Measurements from ENCODE around the gene CEP83.
"Not testable (repeated sequence)": the region's sequence is repeated elsewhere in the genome, so short reads cannot be mapped to it uniquely, and the experiment has no call there.

The CEP83 gene, protein sequence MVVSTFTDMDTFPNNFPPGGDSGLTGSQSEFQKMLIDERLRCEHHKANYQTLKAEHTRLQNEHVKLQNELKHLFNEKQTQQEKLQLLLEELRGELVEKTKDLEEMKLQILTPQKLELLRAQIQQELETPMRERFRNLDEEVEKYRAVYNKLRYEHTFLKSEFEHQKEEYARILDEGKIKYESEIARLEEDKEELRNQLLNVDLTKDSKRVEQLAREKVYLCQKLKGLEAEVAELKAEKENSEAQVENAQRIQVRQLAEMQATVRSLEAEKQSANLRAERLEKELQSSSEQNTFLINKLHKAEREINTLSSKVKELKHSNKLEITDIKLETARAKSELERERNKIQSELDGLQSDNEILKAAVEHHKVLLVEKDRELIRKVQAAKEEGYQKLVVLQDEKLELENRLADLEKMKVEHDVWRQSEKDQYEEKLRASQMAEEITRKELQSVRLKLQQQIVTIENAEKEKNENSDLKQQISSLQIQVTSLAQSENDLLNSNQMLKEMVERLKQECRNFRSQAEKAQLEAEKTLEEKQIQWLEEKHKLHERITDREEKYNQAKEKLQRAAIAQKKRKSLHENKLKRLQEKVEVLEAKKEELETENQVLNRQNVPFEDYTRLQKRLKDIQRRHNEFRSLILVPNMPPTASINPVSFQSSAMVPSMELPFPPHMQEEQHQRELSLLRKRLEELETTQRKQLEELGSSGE

DNA sequence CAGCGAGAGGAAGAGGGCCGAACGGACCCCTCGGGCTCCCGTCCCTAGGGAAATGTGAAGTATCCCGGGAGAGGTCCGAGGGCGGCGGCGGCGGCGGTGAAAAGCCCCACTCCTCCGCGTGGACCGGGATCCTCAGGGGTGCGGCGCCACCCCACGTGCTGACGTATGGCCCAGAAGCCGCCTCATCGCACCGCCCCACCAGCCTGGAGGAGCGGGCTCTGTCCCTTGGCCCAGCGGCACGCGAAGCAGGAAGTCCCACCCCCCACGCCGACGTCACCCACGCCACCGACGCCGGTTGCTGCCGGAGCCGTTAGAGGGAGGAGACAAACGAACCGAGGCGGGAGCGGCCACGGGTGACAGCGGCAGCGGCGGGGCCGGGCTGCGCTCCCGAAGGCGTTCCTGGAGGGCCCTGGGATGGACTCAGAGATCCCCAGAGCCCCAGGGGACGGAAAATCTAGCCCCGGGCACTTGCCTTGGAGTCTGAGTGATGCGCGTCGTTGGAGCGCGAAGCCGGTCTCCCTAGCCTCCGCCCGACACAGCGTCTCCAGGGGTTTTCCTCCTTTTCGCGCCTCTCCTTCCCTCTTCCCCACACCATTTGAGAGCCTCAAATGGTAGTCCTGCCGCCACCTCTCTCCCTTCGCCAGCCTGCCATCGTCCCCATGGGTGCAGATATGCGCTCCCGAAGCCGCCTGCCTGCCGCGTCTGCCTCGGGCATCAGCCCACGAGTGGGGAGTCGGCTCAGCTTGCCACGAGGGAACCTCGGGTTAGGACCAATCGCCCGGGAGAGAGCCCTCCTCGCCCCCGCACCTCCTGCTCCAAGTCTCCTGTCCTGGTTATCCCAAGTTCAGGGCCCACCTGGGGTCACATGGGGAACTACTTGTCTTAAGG, at the start of gene CEP83:
TSS of gene CEP83 (minus strand) at position 140 of the 888 bp plus-strand sequence. CDS start 47,377 bp downstream, outside the sequence.
- peak; percentile 93 to 98 (median 95) for DNase-seq

DNA sequence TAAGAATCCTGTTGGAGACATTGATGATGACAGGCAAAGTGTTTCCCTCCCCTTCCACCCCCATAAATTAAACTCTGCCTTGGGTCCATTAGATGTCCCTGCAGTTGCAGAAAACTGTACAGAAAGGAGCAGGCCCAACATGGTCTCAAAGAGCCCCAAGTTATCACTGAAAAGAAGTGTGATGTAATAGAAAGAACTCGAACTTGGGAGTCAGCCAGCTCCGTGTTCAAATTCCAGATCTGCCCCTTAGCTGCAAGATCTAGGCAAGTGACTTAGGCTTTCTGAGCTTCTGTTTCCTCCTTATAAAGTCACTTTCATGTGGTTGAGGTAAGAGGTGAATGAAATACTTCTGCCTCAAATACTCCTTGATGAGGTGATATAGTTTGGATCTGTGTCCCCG, 49.6 kb upstream of the CEP83 start:
- no peak for DNase-seq

DNA sequence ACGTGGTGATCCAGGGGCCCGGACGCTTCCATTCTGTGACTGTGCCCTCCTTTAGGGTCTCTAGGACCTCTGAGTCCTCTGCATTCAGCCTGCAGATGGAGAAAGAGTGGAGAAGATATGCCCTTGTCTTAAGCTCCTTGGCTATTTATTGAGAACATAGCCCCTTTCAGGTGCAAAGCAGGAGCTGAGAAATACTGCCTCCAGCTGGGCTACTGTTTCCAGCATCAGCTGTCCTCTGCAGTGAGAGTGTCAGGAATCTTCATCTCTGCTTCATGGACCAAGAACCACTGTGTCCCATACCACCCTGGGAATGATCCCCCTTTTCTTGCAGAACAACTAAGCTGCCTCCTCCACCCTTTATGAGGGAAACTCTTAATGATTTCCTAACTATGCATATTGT, 47.8 kb upstream of the CEP83 start:
- no peak for DNase-seq

DNA sequence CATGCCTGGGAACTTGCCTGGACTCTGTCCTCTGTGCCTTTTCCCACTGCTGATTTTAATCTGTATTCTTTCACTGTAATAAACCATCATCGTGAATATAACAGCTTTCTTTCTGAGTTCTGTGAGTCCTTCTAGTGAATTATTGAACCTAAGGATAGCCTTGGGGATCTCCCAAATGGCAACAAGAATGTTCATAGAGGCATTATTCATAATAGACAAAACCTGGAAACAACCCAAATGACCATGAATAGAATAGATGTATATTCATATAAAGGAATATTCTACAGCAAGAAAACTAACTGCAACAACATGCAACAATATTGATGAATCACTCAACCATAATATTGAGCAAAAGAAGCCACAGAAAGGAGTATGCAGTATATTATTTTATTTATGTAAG, 44.7 kb upstream of the CEP83 start:
- no peak for DNase-seq

DNA sequence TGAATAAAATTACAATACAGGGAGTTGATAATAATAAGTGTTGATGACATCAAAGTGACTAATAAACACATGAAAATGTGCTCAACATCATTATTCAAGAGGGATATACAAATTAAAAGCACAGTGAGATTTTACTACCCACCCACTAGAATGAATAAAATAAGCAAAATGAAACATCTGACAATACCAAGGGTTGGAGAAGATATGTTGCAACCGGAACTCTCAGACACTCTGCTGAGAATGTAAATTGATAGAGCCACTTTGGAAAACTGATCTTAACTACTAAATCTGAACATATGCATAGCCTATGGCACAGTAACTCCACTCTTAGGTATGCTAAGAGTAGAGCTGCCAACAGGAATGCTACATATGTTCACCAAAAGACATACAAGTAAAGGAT, 44.0 kb upstream of the CEP83 start:
- no peak for DNase-seq

DNA sequence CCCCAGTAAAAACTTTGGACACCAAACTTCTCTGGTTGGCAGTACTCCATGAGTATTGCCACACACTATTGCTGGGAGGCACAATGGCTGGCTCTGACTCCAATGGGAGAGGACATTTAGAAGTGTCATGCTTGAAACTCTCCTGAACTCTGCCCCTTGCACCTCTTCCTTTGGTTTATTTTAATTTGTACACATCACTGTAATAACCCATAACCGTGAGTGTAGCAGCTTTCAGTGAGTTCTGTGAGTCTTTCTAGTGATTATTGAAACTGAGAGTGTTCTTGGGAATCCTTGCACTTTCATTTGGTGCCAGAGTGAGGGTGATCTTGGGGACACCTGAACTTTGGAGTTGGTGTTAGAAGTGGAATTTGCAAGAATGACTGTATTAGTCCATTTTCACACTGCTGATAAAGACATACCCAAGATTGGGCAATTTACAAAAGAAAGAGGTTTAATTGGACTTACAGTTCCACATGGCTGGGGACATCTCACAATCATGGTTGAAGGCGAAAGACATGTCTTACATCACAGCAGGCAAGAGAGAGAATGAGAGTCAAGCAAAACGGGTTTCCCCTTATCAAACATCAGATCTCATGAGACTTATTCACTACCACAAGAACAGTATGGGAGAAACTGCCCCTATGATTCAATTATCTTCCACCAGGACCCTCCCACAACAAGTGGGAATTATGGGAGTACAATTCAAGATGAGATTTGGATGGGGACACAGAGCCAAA, 41.3 kb upstream of the CEP83 start:
- no peak for DNase-seq

DNA sequence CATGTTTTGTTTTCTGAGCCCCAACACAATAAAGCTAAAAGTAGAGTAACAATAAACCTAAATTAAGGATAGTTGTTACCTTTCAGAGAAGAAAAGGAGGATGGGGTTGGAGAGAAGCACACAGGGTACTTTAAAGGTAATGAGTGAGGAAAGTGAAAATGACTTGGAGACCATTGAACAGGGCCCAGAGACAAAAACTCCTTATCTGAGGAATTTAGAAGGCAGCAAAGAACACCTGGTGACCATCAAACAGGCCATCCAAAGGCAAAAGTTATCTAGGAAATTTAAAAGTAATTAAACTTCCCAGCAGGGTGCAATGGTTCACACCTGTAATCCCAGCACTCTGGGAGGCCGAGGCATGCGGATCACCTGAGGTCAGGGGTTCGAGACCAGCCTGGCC, 39.0 kb upstream of the CEP83 start:
- no peak for DNase-seq

DNA sequence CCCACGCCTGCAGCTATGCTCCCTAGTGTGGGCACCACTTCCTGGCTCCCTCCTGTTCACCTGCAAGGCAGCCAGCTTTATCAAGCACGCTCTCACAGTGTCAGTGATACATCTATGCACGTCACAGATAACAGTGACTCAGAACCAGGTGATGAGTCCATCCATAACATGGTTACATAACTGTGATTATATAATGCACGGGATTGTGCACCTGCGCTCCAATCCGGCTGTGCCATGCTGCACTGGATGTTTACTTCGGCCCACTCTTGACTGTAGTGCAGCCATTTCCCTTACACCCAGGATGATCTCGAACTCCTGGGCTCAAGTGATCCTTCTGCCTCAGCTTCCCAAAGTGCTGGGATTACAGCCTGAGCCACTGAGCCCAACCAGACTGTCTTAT, 38.4 kb upstream of the CEP83 start:
- DNase-seq = no peak

DNA sequence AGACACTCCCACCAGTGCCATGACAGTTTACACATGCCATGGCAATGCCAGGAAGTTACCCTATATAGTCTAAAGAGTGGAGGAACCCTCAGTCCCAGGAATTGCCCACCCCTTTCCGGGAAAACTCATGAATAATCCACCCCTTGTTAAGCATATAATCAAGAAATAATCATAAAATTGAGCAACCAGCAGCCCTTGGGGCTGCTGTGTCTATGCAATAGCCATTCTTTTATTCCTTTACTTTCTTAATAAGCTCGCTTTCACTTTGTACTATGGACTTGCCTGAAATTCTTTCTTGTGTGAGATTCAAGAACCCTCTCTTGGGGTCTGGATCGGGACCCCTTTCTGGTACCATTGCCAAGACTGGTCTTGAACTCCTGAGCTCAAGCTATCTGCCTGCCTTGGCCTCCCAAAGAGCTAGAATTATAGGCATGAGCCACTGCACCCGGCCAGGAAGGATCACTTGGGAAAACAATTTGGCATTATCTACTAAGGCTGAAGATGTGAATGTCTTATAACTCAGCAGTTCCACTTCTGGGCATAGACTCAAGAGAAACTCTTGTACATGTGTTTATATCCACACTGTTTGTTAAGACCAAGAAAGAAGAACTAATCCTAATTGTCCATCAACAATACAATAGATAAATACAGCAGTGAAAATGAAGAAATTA, 35.9 kb upstream of the CEP83 start:
- DNase-seq = no peak

DNA sequence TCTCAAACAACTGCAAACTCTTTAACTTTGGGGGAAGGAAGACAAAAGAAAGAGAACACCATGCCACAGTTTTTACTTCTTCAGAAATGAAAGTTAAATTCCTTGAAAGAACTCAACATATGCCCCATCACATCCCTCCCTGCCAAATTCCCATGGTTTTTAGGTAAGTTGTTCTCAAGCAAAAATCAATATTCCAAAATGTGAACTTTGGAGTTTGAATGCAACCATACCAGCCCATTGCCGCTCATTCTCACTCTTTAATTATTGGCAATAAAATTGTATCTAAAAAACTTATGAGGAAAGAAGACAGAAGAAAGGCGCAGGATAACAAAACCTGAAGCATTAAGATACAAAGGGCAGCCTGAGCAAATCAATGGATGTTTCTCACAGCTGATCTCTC, 31.8 kb upstream of the CEP83 start:
- no peak for DNase-seq

DNA sequence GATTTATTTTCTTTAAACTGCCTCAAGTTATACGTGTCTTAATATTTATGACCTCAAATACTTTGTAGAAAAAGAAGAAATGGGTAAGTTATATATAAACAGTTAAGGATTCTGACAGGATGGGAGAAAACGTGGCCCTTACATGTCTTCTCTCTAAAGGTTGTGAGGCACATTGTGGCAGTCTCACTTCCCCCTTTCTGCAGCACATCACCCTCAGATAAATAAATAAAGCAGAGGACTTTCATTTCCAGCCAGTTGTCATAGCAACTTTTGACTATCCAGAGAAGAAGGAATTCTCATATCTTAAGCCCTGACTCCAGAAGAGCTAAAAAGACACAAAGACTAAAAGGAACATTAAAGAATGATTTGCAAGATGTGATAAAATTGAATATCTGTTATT, 28.8 kb upstream of the CEP83 start:
- DNase-seq = no peak

DNA sequence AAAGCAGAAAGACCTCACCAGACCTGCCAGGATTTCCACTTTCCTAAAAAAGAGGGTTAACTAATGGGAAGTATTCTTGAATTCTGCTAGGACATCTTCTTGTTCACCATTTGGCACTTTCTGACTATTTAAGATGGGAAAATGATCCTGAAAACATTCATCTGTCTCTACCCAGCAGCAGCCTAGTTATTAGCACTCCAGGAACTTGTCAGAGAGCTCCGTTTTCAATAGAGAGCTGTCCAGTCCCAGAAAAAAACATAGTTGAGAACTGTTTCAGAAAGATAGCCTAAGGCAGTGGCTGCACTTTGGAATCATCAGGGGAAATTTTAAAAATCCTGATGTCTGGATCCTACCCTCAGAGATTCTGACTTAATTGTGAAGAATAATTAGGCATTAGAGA, 22.1 kb upstream of the CEP83 start:
- DNase-seq = no peak

DNA sequence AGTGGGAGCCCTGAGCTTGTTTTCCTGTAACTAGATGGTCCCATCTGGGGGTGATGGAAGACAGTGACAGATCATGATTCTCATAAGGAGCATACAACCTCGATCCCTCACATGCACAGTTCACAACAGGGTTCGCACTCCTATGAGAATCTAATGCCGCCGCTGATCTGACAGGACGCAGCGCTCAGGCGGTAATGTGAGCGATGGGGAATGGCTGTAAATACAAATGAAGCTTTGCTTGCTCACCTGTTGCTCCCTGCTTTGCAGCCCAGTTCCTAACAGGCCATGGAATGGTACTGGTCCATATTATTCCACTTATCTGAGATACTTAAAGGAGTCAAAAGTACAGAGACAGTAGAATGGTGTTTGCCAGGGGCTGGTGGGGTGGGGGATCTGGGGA, 9.9 kb upstream of the CEP83 start:
- DNase-seq = no peak

DNA sequence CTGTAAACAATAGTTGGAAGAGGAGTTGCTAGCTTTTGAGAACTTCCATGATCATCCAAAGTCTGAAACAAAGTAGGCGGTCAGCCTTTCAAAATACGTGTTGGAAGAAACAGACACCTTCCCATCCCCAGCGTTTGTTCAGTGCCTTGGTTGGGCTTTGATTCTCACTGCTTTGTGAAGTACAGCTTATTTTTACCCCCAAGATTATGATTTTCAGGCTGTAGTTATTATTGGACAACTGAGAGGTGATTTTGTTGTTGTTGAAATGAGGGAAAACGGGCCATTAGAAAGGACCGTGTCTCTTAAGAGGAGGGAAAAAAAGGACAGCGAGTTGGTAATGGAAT, 921 bp upstream of the CEP83 start:
- DNase-seq = no peak

DNA sequence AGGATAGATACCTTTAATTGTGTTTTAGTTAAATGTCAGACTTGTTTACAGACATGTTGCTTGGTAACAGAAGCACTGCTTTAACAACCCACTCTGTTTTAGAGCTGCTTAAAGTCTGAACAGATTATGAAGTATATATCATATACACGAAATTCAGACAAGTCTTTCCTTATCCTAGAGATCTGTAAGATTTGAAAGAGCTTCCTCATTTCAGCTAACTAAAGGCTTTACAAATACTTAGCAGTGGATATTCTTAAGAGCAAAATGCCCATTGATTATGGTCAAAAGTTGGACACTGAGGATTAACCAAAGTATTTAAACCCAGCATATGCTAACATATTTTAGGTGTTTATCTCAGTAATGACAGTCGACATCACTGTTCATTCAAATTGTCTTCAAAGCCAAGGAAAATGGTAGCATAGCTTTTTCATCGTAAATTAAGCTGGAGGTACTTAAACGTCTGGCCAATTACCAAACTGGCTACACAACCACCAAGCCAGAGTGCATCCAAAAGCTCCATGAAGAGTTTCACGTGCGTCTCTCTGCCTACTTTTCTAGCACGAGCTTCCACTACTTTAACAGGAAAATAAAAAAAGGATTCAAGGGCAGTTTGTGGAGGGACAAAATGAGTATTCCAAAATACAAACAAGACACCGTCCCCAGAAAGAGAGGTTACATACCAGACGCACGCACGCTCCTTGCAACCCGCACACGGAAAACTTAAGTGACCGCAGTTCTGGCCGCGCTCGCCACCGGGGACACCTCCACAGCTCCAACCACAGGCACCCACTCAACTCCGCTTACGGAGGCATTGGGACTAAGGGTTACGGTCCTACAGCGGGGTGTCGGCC, 565 bp downstream of the CEP83 start:
- DNase-seq = no peak

DNA sequence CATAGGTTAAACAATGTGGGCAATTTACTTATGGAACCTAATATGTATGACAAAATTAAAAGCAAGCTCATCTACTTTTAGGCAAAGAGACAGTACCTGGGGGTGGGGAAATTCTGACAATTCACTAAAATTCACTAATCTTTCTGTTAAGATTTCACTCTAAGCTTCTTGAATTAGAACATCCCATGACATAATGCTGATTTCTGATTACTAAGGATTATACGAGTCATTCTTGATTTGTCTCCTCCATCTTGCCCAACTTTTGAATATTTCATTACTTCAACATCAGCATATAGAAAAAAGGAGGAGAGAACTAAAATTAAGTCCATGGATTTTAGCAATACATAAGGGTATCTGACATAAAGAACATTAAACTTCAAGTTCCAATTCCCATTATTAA, 2.4 kb downstream of the CEP83 start:
- no peak for DNase-seq

DNA sequence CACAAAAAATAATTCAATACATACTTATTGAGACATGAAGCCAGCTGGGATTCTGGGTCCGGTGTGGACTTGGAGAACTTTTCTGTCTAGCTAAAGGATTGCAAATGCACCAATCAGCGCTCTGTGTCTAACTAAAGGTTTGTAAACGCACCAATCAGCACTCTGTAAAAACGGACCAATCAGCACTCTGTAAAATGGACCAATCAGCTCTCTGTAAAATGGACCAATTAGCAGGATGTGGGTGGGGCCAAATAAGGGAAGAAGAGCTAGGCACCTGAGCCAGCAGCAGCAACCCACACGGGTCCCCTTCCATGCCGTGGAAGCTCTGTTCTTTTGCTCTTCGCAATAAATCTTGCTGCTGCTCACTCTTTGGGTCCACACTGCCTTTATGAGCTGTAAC, 5.3 kb downstream of the CEP83 start:
- not testable (repeated sequence) for DNase-seq

DNA sequence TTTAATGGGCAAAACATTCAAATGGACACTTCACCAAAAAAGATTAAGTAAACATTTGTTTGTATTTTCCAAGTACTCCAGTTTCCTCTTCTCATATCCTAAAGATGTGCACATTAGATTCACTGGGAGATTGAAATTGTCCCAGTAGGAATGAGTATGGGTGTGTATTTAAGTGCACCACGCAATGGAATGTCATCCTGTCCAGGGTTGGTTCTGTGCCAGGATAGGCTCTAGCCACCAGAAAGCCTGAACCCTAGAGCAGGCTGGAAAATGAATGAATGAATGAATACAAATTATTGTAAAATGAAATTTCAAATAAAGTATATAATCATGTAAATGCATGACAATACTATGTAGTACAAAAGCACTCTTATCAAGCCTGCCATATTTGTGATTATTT, 14.0 kb downstream of the CEP83 start:
- no peak for DNase-seq

DNA sequence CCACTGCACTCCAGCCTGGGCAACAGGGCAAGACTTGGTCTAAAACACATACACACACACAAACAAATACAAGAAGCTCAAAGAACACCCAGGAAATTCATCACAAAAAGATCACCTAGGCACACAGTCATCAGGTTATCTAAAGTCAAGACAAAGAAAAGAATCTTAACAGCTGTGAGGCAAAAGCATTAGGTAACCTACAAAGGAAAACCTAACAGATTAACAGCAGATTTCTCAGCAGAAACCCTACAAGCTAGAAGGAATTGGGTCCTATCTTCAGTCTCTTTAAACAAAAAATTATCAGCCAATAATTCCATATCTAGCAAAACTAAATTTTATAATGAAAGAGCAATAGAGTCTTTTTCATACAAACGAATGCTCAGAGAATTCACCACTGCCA, 22.4 kb downstream of the CEP83 start:
- no peak for DNase-seq

DNA sequence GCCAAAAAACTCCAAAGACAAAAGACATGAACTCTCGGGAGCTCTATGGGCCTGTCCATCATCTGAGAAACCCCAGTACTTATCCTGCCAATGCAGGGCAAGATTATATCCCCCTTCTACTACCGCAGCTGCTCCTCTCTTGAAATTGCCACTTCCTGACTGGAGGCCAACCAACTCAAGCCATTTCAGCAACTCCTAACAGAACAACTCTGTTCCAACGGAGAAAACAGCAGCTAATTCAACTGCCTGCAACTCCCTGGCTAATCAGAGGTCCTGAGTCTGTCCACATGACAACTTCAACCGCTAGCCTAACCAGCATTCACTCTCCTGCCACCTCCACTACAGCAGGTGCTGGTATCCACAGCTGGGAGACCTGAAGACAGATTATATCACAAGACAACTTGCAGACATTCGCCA, 24.1 kb downstream of the CEP83 start:
- DNase-seq = no peak

DNA sequence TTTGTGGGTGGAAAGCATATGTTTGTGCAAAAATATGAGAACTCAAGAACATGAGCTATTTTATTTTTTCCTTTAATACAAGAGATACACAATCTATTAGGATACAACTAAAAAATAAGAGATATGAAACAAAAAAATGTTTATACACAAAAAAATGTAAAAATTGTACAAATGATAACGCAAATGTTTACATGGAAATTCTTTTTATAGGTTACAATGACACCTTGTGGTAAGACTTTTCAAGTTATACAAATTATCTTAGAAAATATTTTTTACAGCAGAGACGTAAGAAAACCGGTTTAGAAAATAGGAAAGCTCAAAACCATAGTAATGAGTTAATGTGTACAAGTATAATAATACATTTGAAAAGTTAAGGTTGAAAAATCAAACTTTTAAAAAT, 25.5 kb downstream of the CEP83 start:
- no peak for DNase-seq

Data from activated CD4-positive, CD25-positive, alpha-beta regulatory T cell (primary cell).